ENCODE results near the gene TANGO2.

The TANGO2 gene

DNA sequence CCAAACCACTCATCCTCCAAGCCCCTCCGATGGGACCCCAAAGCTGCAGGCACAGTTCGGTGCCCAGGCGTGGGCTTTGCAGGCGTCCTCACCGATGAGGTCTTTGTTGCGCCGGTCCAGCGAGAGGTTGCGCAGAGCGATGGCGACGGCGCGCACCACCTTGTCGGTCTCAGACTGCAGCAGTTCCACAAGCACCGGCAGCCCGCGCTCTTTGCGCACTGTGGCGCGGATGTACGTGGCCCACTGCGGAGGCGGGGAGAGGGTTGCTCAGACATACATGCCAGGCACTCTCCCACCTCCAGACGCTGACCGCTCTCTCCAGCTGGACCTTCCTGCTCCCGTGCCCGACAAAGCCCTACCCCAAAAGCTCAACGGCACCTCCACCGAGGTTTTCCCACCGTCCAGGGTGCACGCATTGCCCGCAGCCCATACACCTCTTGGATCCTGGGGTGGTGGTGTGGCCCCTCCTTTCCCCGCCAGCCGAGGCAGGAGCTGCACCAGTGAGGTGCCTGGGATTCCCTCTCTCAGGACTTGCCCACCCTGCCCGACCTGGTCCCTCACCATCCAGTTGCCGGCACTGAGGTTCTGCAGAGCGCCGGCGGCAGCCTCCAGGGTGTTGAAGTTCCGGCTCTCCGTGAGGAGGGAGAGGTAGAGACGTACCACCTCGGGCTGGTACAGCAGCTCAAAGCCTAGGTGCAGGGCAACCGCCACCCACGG, 47.2 kb upstream of the TANGO2 start:
- no peak for TF ChIP-seq CREB1 (IDR thresholded peaks at IDR 0.05; ENCODE audit: low read depth)
- TF ChIP-seq, protein P1, sequence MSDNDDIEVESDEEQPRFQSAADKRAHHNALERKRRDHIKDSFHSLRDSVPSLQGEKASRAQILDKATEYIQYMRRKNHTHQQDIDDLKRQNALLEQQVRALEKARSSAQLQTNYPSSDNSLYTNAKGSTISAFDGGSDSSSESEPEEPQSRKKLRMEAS (IDR thresholded peaks at IDR 0.05): no peak
- TF ChIP-seq USF1 (IDR thresholded peaks at IDR 0.05): no peak
- TF ChIP-seq CEBPB (IDR thresholded peaks at IDR 0.05): no peak
- no peak for TF ChIP-seq FOXM1 (IDR thresholded peaks at IDR 0.05; ENCODE audit: borderline replicate concordance, low read depth)
- TF ChIP-seq TEAD4 (IDR thresholded peaks at IDR 0.05): no peak
- TF ChIP-seq RAD21 (IDR thresholded peaks at IDR 0.05; ENCODE audit: low read depth): no peak
- no peak for TF ChIP-seq YY1 (IDR thresholded peaks at IDR 0.05; ENCODE audit: low read depth)
- TF ChIP-seq, protein P2, sequence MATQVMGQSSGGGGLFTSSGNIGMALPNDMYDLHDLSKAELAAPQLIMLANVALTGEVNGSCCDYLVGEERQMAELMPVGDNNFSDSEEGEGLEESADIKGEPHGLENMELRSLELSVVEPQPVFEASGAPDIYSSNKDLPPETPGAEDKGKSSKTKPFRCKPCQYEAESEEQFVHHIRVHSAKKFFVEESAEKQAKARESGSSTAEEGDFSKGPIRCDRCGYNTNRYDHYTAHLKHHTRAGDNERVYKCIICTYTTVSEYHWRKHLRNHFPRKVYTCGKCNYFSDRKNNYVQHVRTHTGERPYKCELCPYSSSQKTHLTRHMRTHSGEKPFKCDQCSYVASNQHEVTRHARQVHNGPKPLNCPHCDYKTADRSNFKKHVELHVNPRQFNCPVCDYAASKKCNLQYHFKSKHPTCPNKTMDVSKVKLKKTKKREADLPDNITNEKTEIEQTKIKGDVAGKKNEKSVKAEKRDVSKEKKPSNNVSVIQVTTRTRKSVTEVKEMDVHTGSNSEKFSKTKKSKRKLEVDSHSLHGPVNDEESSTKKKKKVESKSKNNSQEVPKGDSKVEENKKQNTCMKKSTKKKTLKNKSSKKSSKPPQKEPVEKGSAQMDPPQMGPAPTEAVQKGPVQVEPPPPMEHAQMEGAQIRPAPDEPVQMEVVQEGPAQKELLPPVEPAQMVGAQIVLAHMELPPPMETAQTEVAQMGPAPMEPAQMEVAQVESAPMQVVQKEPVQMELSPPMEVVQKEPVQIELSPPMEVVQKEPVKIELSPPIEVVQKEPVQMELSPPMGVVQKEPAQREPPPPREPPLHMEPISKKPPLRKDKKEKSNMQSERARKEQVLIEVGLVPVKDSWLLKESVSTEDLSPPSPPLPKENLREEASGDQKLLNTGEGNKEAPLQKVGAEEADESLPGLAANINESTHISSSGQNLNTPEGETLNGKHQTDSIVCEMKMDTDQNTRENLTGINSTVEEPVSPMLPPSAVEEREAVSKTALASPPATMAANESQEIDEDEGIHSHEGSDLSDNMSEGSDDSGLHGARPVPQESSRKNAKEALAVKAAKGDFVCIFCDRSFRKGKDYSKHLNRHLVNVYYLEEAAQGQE (IDR thresholded peaks at IDR 0.05; ENCODE audit: low read depth): no peak
- TF ChIP-seq ZBTB7A (IDR thresholded peaks at IDR 0.05; ENCODE audit: low read depth): no peak
- TF ChIP-seq NFIC (IDR thresholded peaks at IDR 0.05): no peak

- 0 out of 2 replicates have a peak, but pooled peaks have one; percentile 8 for TF ChIP-seq EP300 (IDR thresholded peaks at IDR 0.05; ENCODE audit: borderline replicate concordance)
- 0 out of 2 replicates have a peak, but pooled peaks have one; percentile 45 for TF ChIP-seq TCF12 (IDR thresholded peaks at IDR 0.05; ENCODE audit: low read depth)
- TF ChIP-seq CEBPB (IDR thresholded peaks at IDR 0.05): no peak
- TF ChIP-seq NFIC (IDR thresholded peaks at IDR 0.05): peak; percentile 15; the same call in 1 of the 2 replicates
- no peak for TF ChIP-seq TEAD4 (IDR thresholded peaks at IDR 0.05)
- TF ChIP-seq ZBTB7A (IDR thresholded peaks at IDR 0.05; ENCODE audit: low read depth): peak; percentile 22; the same call in 1 of the 2 replicates
- TF ChIP-seq, protein P1 (IDR thresholded peaks at IDR 0.05): peak; percentile 31; the same call in 1 of the 2 replicates
- TF ChIP-seq EGR1 (IDR thresholded peaks at IDR 0.05): no peak
- TF ChIP-seq RAD21 (IDR thresholded peaks at IDR 0.05; ENCODE audit: low read depth): no peak
- no peak for TF ChIP-seq USF1 (IDR thresholded peaks at IDR 0.05)
- TF ChIP-seq TAF1 (IDR thresholded peaks at IDR 0.05; ENCODE audit: low read depth): no peak
- TF ChIP-seq, protein P2 (IDR thresholded peaks at IDR 0.05; ENCODE audit: low read depth): no peak
- TF ChIP-seq YY1 (IDR thresholded peaks at IDR 0.05; ENCODE audit: low read depth): no peak
Measured at GRCh38 chr22:19974268-19974861, 46.5 kb upstream of the TANGO2 start.

DNA sequence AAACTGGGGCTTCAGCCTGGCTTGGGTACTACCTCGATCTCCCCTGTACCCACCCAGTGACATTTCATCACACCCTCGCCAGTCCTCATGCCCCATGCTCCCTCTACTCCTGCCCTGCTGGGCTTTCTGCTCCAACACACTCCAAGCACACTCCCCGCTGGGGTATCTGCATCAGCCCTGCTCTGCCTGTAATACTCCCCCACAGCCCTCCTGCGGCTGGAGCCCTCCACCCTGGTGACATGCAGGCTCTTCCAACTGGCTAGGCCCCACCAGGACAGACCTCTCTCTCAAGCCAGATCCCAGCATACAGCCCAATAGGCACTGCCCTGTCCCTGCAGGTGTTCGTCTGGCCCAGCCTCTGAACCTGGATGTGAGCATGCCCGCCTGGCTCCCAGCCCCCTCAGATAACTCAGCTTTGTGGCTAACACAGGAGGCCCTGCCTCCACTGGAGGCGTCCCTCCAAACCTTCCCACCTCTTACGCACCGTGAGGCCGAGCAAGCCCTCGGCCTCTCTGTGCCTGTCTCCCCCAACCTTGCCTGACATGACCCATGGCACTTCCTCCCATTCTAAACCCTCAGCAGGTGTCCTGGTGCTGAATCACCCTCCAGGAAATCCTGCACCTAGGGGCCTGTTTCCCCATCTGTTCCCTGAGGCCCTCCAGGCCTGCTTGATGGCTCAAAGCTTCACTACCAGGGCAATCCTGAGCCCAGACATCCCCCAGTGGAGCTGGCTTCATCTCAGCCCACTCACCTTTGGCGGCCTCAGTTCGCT, 45.8 kb upstream of the TANGO2 start:
- 0 out of 2 replicates have a peak, but pooled peaks have one; percentile 12 for TF ChIP-seq TEAD4 (IDR thresholded peaks at IDR 0.05)
- TF ChIP-seq EGR1 (IDR thresholded peaks at IDR 0.05): peak; percentile 31; the same call in 1 of the 2 replicates
- TF ChIP-seq CREB1 (IDR thresholded peaks at IDR 0.05; ENCODE audit: low read depth): no peak
- TF ChIP-seq EP300 (IDR thresholded peaks at IDR 0.05; ENCODE audit: borderline replicate concordance): peak; percentile 84
- TF ChIP-seq, protein P2 (IDR thresholded peaks at IDR 0.05; ENCODE audit: low read depth): no peak
- TF ChIP-seq, protein P1 (IDR thresholded peaks at IDR 0.05): peak; percentile 63
- 0 out of 2 replicates have a peak, but pooled peaks have one; percentile 24 for TF ChIP-seq TAF1 (IDR thresholded peaks at IDR 0.05; ENCODE audit: low read depth)
- peak; percentile 17; the same call in 1 of the 2 replicates for TF ChIP-seq RAD21 (IDR thresholded peaks at IDR 0.05; ENCODE audit: low read depth)
- no peak for TF ChIP-seq YY1 (IDR thresholded peaks at IDR 0.05; ENCODE audit: low read depth)
- TF ChIP-seq TCF12 (IDR thresholded peaks at IDR 0.05; ENCODE audit: low read depth): peak; percentile 89
- TF ChIP-seq CEBPB (IDR thresholded peaks at IDR 0.05): no peak; the same call in 1 of the 2 replicates
- no peak; the same call in 1 of the 2 replicates for TF ChIP-seq NFIC (IDR thresholded peaks at IDR 0.05)
- no peak for TF ChIP-seq USF1 (IDR thresholded peaks at IDR 0.05)
- no peak for TF ChIP-seq FOXM1 (IDR thresholded peaks at IDR 0.05; ENCODE audit: borderline replicate concordance, low read depth)
- TF ChIP-seq ZBTB7A (IDR thresholded peaks at IDR 0.05; ENCODE audit: low read depth): 0 out of 2 replicates have a peak, but pooled peaks have one; percentile 2
